Mesothelial cell of epicardium (in vitro differentiated cells): ENCODE results near the gene ZNF524. TPM values are rescaled to one million over a fixed set of nuclear protein-coding genes. Genes with fewer than 3 reads are reported as not detected.
A peak's percentile ranks its signal among the peaks of the same experiment; 100 is the strongest.

Experiments used
- DNase-seq, 2 experiments: peaks; one replicate each; pipeline ENCODE4 v3.0.0; 2021; ENCODE audit warnings: low spot score in 2 of 2; ENCODE audit not compliant: unreplicated experiment in 2 of 2
- H3K27ac Mint-ChIP-seq: 2 replicates; pipeline ENCODE4 v1.8.0; 2021; ENCODE audit warnings: mixed read lengths
- H3K27me3 Mint-ChIP-seq: 2 replicates; pipeline ENCODE4 v1.8.0; 2021; ENCODE audit warnings: low read depth, mixed read lengths
- H3K36me3 Mint-ChIP-seq: 2 replicates; pipeline ENCODE4 v1.8.0; 2021; ENCODE audit warnings: mixed read lengths
- H3K4me1 Mint-ChIP-seq: 2 replicates; pipeline ENCODE4 v1.8.0; 2021; ENCODE audit warnings: mixed read lengths
- H3K4me3 Mint-ChIP-seq: 2 replicates; pipeline ENCODE4 v1.8.0; 2021; ENCODE audit warnings: mild to moderate bottlenecking, moderate library complexity, mixed read lengths
- H3K9me3 Mint-ChIP-seq: 2 replicates; pipeline ENCODE4 v1.8.0; 2021; ENCODE audit warnings: mixed read lengths
- total RNA-seq: library from RNA; stranded (reverse); gene quantifications from 3 replicates; pipeline ENCODE4 v1.2.1, GENCODE V29; 2021
- TF ChIP-seq, protein P1 (sequence below): fragments of 200-600 bp; sonication (generic); IDR thresholded peaks from one replicate; pipeline ENCODE4 v1.5.0; 2021; ENCODE audit warnings: antibody characterized with exemption; ENCODE audit not compliant: unreplicated experiment

Gene ZNF524
- total RNA-seq, 1 donor from 2014 or later, result 7.4 TPM

DNA sequence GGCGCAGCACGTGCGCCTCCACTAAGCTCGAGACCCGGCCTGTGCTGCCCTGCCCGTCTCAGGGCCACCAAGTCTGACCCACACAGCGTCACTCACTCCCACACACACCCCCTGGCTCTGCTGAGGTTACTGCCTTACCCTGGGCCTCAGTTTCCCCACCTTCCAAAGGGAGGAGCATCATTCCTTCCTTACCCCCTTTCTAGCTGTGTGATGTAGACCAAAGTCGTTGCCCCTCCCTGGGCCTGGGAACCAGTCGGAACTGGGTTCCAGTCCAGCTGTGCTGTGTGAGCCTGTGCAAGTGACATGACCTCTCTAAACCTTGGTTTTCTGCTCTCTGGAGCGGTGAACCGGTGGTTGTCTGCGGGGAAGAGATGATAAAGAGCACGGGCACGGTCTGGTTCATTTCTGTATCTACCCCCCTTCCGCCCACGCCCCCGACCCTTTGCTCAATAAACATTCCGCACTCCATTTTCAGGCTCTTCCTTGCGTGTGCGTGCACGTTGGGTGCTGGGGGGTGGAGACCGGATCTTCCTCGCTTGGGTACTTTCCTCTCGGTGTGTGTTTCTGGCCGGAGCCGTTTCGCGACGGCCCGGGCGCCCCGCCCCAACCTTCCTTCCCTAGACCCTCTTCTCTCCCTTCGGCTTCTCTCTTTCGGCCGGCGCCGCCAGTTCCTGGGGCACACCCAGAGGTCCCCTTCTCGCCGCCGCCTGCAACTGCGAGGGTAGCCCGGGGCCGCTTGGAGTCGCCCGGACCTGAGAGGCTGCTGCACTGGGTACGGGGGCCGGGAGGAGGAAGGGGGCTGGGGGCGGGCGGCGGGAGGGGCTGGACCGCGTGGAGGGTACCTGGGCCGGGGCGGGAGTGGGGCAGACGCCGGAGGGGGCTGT is 43.2 kb downstream of the ZNF524 start, which contains the start of gene ZNF581:
TSS of gene ZNF581 (plus strand) at position 647 of the 884 bp plus-strand sequence. CDS start 923 bp downstream, outside the sequence.
- H3K36me3 Mint-ChIP-seq, result peaks cover 3% of the 10 kb centered on the region
- DNase-seq, result peak in 1 of 2 experiments; percentile 80
- peaks cover 39% of the 10 kb centered on the region for H3K4me1 Mint-ChIP-seq
- H3K27ac Mint-ChIP-seq, result peak within 1 kb of the TSS; percentile 98
- peak within 1 kb of the TSS; percentile 93 for H3K4me3 Mint-ChIP-seq
- H3K9me3 Mint-ChIP-seq, result no peaks in the 10 kb centered on the region
- no peaks in the 10 kb centered on the region for H3K27me3 Mint-ChIP-seq
- TF ChIP-seq, protein P1, sequence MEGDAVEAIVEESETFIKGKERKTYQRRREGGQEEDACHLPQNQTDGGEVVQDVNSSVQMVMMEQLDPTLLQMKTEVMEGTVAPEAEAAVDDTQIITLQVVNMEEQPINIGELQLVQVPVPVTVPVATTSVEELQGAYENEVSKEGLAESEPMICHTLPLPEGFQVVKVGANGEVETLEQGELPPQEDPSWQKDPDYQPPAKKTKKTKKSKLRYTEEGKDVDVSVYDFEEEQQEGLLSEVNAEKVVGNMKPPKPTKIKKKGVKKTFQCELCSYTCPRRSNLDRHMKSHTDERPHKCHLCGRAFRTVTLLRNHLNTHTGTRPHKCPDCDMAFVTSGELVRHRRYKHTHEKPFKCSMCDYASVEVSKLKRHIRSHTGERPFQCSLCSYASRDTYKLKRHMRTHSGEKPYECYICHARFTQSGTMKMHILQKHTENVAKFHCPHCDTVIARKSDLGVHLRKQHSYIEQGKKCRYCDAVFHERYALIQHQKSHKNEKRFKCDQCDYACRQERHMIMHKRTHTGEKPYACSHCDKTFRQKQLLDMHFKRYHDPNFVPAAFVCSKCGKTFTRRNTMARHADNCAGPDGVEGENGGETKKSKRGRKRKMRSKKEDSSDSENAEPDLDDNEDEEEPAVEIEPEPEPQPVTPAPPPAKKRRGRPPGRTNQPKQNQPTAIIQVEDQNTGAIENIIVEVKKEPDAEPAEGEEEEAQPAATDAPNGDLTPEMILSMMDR, result no peak

DNA sequence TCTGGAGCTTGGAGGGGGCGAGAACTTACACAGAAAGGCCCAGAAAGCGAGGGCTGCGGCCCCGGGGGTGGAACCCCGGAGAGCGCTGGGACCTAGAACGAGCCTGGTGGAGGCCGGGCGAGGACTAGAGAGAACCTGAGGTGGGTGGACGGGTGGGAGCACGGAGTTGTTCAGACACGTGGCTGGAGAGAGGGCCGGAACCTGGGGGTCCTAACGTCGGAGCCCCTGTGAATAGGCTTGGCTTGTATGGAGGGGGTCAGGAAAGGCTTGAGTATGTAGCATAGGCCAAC is 43.7 kb downstream of the ZNF524 start:
- Mint-ChIP-seq H3K27ac (peak overlapping the region; percentile 96), H3K27me3 (no peaks in the 10 kb centered on the region), H3K4me3 (peak overlapping the region; percentile 93), H3K9me3 (no peaks in the 10 kb centered on the region), H3K4me1 (peaks cover 42% of the 10 kb centered on the region), H3K36me3 (peaks cover 3% of the 10 kb centered on the region)
- no peak for DNase-seq
- TF ChIP-seq, protein P1, result no peak

DNA sequence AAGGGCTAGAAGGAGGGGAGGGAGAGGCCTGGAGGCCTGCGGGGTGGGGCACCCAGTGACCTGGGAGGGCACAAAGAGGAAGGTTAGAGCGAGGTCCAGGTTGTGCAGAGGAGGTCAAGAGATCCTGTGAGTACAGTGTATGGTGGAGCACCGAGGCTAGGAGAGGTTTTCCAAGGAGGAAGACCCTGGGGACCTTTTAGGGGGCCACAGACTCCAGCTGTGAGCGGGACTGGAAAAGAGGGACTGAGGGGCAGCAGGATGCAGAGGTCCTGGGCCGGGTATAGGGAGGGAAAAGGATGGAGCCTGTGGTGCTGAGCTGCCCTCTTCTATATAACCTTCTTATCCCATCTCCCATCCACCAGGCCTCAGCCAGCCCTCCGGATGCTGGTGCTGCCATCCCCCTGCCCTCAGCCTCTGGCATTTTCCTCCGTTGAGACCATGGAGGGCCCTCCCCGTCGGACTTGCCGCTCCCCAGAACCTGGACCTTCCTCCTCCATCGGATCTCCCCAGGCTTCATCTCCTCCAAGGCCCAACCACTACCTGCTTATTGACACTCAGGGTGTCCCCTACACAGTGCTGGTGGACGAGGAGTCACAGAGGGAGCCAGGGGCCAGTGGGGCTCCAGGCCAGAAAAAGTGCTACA is 44.2 kb downstream of the ZNF524 start:
- Mint-ChIP-seq H3K27ac (peak overlapping the region; percentile 96), H3K36me3 (no peaks in the 10 kb centered on the region), H3K27me3 (no peaks in the 10 kb centered on the region), H3K4me1 (peaks cover 44% of the 10 kb centered on the region), H3K9me3 (no peaks in the 10 kb centered on the region), H3K4me3 (peak overlapping the region; percentile 93)
- DNase-seq, result no peak
- TF ChIP-seq, protein P1, result no peak

DNA sequence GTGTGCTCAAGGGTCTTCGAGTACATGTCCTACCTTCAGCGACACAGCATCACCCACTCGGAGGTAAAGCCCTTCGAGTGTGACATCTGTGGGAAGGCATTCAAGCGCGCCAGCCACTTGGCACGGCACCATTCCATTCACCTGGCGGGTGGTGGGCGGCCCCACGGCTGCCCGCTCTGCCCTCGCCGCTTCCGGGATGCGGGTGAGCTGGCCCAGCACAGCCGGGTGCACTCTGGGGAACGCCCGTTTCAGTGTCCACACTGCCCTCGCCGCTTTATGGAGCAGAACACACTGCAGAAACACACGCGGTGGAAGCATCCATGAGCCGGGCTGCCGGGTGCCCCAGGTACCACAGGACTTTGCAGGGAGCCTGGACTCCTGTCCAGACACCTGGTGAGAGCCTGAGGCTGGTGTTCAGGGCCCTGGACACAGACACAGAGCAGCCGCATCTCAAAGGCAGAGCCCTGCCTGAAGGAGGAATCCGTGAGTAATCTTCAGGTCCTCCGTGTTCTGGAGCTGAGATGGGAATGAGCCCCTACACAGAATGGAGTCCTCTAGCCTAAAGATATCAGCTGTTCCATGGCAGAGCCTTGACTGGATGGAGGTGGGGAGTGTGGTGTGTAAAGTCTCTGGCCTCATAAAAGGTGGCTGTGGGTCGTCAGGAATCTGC is 44.9 kb downstream of the ZNF524 start:
- Mint-ChIP-seq H3K36me3 (peaks cover under 1% of the 10 kb centered on the region), H3K9me3 (no peaks in the 10 kb centered on the region), H3K4me1 (peaks cover 50% of the 10 kb centered on the region), H3K27ac (peak overlapping the region; percentile 96), H3K4me3 (peak overlapping the region; percentile 93), H3K27me3 (no peaks in the 10 kb centered on the region)
- TF ChIP-seq, protein P1, result no peak
- no peak for DNase-seq

DNA sequence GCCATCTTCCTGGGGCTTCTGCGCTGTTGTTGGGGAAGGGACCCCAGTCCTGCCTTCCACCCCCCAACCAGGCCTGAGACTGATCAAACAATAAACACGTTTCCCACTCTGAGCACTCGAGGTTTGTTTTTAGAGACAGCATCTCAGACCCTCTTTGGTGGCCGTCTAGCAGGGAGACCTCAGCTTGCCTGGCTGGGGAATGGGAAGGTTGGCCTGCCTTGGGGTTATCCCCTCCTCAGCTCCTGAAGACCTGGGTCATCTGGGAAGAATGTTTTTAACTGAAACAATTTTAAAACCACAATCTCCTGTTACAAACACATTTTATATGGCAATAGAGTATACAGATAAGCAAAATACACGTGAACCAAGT is 45.4 kb downstream of the ZNF524 start:
- Mint-ChIP-seq H3K27ac (peak overlapping the region; percentile 56), H3K27me3 (no peaks in the 10 kb centered on the region), H3K4me1 (peaks cover 52% of the 10 kb centered on the region), H3K9me3 (no peaks in the 10 kb centered on the region), H3K4me3 (peak overlapping the region; percentile 55), H3K36me3 (peaks cover 5% of the 10 kb centered on the region)
- DNase-seq, result no peak
- TF ChIP-seq, protein P1, result no peak
